Measurements from ENCODE around the gene POLR2H. TPM values are rescaled to one million over a fixed set of nuclear protein-coding genes. Genes with fewer than 3 reads are reported as not detected.

POLR2H gene
- total RNA-seq, 1 experiment from 2014 or later = 169 TPM

DNA sequence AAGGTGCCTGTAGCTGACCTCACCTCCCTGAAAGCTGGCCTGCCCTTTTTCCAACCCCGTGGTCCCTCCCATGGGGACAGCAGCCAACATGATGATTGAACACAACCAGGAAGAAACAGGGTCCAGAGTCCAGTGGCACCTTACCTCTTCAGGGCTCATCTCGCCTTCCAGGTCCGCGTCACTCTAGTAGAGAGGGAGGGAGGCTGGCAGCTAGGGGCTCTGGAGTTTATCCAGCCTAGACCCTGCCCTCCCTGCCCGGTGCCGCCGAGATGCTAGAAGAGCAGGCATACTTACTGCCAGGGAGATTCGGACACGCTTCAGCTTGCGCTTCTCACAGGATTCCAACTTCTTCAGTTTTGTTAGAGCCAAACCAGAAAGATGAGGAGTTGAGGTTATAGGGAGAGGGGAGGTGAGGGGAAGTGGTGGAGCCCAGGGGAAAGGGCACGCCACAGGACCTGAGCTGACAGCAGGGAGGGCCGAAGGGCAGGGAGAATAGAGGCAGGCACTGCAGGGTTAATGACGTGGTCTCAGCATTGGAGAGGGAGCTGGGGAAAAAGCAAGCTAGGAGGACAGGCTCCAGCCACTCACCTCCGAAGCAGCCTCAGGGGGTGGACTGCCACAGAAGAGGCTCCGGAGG, 9.2 kb upstream of the POLR2H start:
- H3K36me3 ChIP-seq (ENCODE audit: insufficient read depth, low read length) = no peaks in the 10 kb centered on the region
- DNase-seq = no peak
- no peaks in the 10 kb centered on the region for H3K9me3 ChIP-seq (ENCODE audit: low read length)
- no peaks in the 10 kb centered on the region for H3K4me1 ChIP-seq (ENCODE audit: low read length)
- H3K79me2 ChIP-seq (ENCODE audit: low read length) = no peaks in the 10 kb centered on the region
- no peak overlapping the region for H3K4me3 ChIP-seq (ENCODE audit: low read length)
- no peaks in the 10 kb centered on the region for H4K20me1 ChIP-seq (ENCODE audit: insufficient read depth, low read depth, low read length)
- no peak overlapping the region for H3K4me2 ChIP-seq (ENCODE audit: low read depth, low read length, poor library complexity, severe bottlenecking)
- H3K9ac ChIP-seq (ENCODE audit: low read length) = no peak overlapping the region
- H3K27me3 ChIP-seq (ENCODE audit: low read length) = no peaks in the 10 kb centered on the region
- no peaks in the 10 kb centered on the region for H3K9me2 ChIP-seq (replicated peaks; ENCODE audit: insufficient read depth, low read length)
- H3K27ac ChIP-seq (ENCODE audit: low read length) = no peak overlapping the region
- H2AFZ ChIP-seq (ENCODE audit: low read length) = no peak overlapping the region

- DNase-seq = no peak
- H3K4me3 ChIP-seq (ENCODE audit: low read length) = no peak overlapping the region
- no peak overlapping the region for H3K9ac ChIP-seq (ENCODE audit: low read length)
Observed at GRCh38 chr3:184352897-184353545, 8.5 kb upstream of the POLR2H start.

GRCh38 chr3:184353546-184353941, 8.0 kb upstream of the POLR2H start:
- Histone ChIP-seq H3K4me3 (ENCODE audit: low read length) (no peak overlapping the region), H3K36me3 (ENCODE audit: insufficient read depth, low read length) (no peaks in the 10 kb centered on the region), H3K27ac (ENCODE audit: low read length) (no peak overlapping the region), H2AFZ (ENCODE audit: low read length) (no peak overlapping the region), H3K4me2 (ENCODE audit: low read depth, low read length, poor library complexity, severe bottlenecking) (no peak overlapping the region), H3K4me1 (ENCODE audit: low read length) (no peaks in the 10 kb centered on the region), H3K79me2 (ENCODE audit: low read length) (no peaks in the 10 kb centered on the region), H4K20me1 (ENCODE audit: insufficient read depth, low read depth, low read length) (no peaks in the 10 kb centered on the region), H3K9ac (ENCODE audit: low read length) (no peak overlapping the region), H3K9me3 (ENCODE audit: low read length) (no peaks in the 10 kb centered on the region), H3K27me3 (ENCODE audit: low read length) (no peaks in the 10 kb centered on the region), H3K9me2 (replicated peaks; ENCODE audit: insufficient read depth, low read length) (no peaks in the 10 kb centered on the region)
- no peak for DNase-seq

More at GRCh38 chr3:184352897-184353545, 8.5 kb upstream of the POLR2H start:
- Histone ChIP-seq H4K20me1 (ENCODE audit: insufficient read depth, low read depth, low read length) (no peaks in the 10 kb centered on the region), H3K4me2 (ENCODE audit: low read depth, low read length, poor library complexity, severe bottlenecking) (no peak overlapping the region), H2AFZ (ENCODE audit: low read length) (no peak overlapping the region), H3K9me3 (ENCODE audit: low read length) (no peaks in the 10 kb centered on the region), H3K27ac (ENCODE audit: low read length) (no peak overlapping the region), H3K4me1 (ENCODE audit: low read length) (no peaks in the 10 kb centered on the region), H3K36me3 (ENCODE audit: insufficient read depth, low read length) (no peaks in the 10 kb centered on the region), H3K9me2 (replicated peaks; ENCODE audit: insufficient read depth, low read length) (no peaks in the 10 kb centered on the region), H3K27me3 (ENCODE audit: low read length) (no peaks in the 10 kb centered on the region), H3K79me2 (ENCODE audit: low read length) (no peaks in the 10 kb centered on the region)

GRCh38 chr3:184354121-184354728, 7.3 kb upstream of the POLR2H start:
- Histone ChIP-seq H3K27ac (ENCODE audit: low read length) (no peak overlapping the region), H2AFZ (ENCODE audit: low read length) (no peak overlapping the region), H3K9me3 (ENCODE audit: low read length) (no peaks in the 10 kb centered on the region), H3K4me3 (ENCODE audit: low read length) (no peak overlapping the region), H3K79me2 (ENCODE audit: low read length) (no peaks in the 10 kb centered on the region), H3K4me1 (ENCODE audit: low read length) (no peaks in the 10 kb centered on the region), H3K4me2 (ENCODE audit: low read depth, low read length, poor library complexity, severe bottlenecking) (no peak overlapping the region), H3K36me3 (ENCODE audit: insufficient read depth, low read length) (no peaks in the 10 kb centered on the region), H3K9ac (ENCODE audit: low read length) (no peak overlapping the region; the same call in 1 of the 2 replicates), H3K9me2 (replicated peaks; ENCODE audit: insufficient read depth, low read length) (no peaks in the 10 kb centered on the region), H3K27me3 (ENCODE audit: low read length) (no peaks in the 10 kb centered on the region), H4K20me1 (ENCODE audit: insufficient read depth, low read depth, low read length) (no peaks in the 10 kb centered on the region)
- peak; percentile 89 for DNase-seq

DNA sequence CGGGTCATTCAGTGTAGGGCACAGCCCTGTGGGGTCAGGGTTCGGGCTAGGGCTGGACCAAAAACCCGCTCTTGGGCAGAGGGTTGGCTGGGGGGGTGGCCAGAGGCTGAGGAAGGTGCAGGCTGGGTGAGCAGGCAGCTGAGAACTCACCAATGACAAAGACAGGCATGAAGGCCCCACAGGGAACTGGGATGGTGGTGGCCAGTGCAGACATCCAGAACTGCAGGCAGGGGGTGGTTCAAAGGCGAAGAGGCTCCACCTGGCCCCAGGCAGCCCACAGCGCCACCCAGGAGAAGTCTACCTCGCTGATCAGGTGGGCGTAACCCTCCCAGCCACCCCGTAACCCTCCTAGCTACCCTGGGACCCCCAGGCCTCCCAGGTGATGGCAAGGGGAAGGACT, 6.8 kb upstream of the POLR2H start:
- Histone ChIP-seq H3K4me2 (ENCODE audit: low read depth, low read length, poor library complexity, severe bottlenecking) (no peak overlapping the region), H3K9ac (ENCODE audit: low read length) (no peak overlapping the region; the same call in 1 of the 2 replicates), H3K4me1 (ENCODE audit: low read length) (no peaks in the 10 kb centered on the region), H2AFZ (ENCODE audit: low read length) (no peak overlapping the region), H3K36me3 (ENCODE audit: insufficient read depth, low read length) (no peaks in the 10 kb centered on the region), H4K20me1 (ENCODE audit: insufficient read depth, low read depth, low read length) (no peaks in the 10 kb centered on the region), H3K4me3 (ENCODE audit: low read length) (no peak overlapping the region), H3K27me3 (ENCODE audit: low read length) (no peaks in the 10 kb centered on the region), H3K27ac (ENCODE audit: low read length) (no peak overlapping the region), H3K79me2 (ENCODE audit: low read length) (no peaks in the 10 kb centered on the region), H3K9me3 (ENCODE audit: low read length) (no peaks in the 10 kb centered on the region), H3K9me2 (replicated peaks; ENCODE audit: insufficient read depth, low read length) (no peaks in the 10 kb centered on the region)
- DNase-seq = peak; percentile 46

DNA sequence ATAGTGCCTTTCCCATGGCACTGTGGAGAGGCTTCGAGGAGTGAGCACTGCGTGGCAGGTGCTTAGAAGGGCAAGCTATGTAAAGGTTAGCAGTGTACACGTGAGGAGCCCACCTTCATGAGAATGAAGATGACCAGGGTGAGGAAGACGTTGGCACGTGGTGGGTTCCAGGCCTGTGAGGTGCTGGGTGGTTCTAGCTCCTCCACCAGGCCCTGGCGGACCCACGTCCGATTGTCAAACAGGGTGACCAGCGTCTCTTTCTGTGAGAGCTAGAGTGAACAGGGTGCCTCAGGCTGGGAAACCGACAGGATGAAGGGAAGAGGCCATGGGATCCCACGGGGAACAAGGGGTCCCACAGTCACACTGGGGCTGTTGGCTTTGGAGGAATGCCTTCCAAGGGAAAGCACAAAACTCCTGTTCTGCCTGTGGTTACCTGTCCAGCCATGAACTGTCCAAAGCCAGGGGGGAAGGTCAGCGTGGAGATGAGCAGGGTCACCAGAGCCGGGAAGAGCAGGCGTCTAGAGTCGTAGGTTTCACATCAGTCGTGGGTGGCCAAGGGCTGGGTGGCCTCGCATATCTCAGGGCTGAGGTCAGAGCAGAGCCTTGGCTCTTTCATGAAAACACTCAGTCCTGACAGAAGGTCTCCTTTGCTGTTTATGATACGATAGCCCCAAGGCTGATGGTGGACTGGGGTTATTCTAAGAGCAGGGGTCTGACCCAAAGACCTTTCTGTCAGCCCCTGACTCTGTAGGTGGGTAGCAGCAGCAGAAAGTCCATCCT, 6.1 kb upstream of the POLR2H start:
- Histone ChIP-seq H3K4me1 (ENCODE audit: low read length) (peaks cover 5% of the 10 kb centered on the region), H2AFZ (ENCODE audit: low read length) (no peak overlapping the region), H3K27me3 (ENCODE audit: low read length) (no peaks in the 10 kb centered on the region), H3K27ac (ENCODE audit: low read length) (no peak overlapping the region), H4K20me1 (ENCODE audit: insufficient read depth, low read depth, low read length) (no peaks in the 10 kb centered on the region), H3K36me3 (ENCODE audit: insufficient read depth, low read length) (no peaks in the 10 kb centered on the region), H3K4me2 (ENCODE audit: low read depth, low read length, poor library complexity, severe bottlenecking) (no peak overlapping the region), H3K9me3 (ENCODE audit: low read length) (no peaks in the 10 kb centered on the region), H3K79me2 (ENCODE audit: low read length) (no peaks in the 10 kb centered on the region), H3K4me3 (ENCODE audit: low read length) (no peak overlapping the region), H3K9ac (ENCODE audit: low read length) (no peak overlapping the region), H3K9me2 (replicated peaks; ENCODE audit: insufficient read depth, low read length) (no peaks in the 10 kb centered on the region)
- DNase-seq = peak; percentile 39

GRCh38 chr3:184357248-184358123, 4.0 kb upstream of the POLR2H start:
- H3K27ac ChIP-seq (ENCODE audit: low read length) = no peak overlapping the region
- no peaks in the 10 kb centered on the region for H3K9me2 ChIP-seq (replicated peaks; ENCODE audit: insufficient read depth, low read length)
- peaks cover 13% of the 10 kb centered on the region for H3K4me1 ChIP-seq (ENCODE audit: low read length)
- no peaks in the 10 kb centered on the region for H3K36me3 ChIP-seq (ENCODE audit: insufficient read depth, low read length)
- H3K9me3 ChIP-seq (ENCODE audit: low read length) = no peaks in the 10 kb centered on the region
- no peak overlapping the region for H3K4me2 ChIP-seq (ENCODE audit: low read depth, low read length, poor library complexity, severe bottlenecking)
- no peak for DNase-seq
- H3K4me3 ChIP-seq (ENCODE audit: low read length) = no peak overlapping the region
- H3K79me2 ChIP-seq (ENCODE audit: low read length) = peaks cover 8% of the 10 kb centered on the region; the same call in 1 of the 2 replicates
- no peaks in the 10 kb centered on the region for H3K27me3 ChIP-seq (ENCODE audit: low read length)
- no peak overlapping the region for H2AFZ ChIP-seq (ENCODE audit: low read length)
- no peaks in the 10 kb centered on the region for H4K20me1 ChIP-seq (ENCODE audit: insufficient read depth, low read depth, low read length)
- H3K9ac ChIP-seq (ENCODE audit: low read length) = no peak overlapping the region

Measured in Karpas-422 (cell line).